ENCODE measurements around the gene DCAF7. TPM values are rescaled to one million over a fixed set of nuclear protein-coding genes. Genes with fewer than 3 reads are reported as not detected.

DCAF7 gene
- total RNA-seq, 1 donor from 2014 or later = 93.8 TPM

DNA sequence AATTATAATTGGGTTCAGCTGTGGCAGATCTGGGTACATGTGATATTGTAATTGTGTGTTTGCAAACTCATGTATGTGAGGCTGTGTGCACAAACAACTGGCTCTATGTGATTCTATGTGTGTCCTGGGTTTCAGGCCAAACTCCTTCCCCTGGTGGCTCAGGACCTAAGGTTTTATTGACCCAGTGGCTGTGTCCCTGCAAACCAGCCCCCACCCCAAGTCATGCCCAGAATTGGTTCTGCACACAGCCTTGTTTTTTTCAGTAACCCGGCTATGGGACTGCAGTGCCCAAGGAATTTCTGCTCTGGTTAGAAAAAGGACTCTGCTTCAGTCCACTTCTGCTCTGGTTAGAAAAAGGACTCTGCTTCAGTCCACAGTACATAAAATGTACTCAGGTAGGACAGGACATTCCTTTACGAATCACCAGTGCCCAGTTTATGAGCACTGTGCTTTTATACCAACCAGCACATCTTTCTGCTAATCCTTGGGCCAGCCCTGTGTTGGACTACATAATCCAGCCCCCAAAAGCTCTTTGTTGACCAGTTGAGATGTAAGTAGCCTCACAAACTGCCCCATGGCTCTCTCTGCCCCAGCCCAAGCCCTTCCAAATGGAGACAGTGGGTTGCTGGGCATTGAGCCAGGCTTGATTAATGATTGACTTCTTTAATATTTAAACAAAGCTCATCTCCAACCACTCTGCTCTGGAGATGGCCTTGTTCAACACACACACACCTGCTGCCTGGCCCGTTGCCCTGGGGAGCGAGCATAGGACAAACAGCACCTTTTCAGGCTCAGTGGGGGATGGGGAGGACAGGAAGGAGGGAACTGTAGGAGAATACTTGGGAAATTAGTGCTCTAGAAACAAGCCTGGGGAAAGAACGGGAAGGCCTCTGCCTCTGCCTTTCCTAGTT is 30.1 kb upstream of the DCAF7 start:
- intact Hi-C loops (cut with DNase I) = no loop called here
- TF ChIP-seq, protein P1, sequence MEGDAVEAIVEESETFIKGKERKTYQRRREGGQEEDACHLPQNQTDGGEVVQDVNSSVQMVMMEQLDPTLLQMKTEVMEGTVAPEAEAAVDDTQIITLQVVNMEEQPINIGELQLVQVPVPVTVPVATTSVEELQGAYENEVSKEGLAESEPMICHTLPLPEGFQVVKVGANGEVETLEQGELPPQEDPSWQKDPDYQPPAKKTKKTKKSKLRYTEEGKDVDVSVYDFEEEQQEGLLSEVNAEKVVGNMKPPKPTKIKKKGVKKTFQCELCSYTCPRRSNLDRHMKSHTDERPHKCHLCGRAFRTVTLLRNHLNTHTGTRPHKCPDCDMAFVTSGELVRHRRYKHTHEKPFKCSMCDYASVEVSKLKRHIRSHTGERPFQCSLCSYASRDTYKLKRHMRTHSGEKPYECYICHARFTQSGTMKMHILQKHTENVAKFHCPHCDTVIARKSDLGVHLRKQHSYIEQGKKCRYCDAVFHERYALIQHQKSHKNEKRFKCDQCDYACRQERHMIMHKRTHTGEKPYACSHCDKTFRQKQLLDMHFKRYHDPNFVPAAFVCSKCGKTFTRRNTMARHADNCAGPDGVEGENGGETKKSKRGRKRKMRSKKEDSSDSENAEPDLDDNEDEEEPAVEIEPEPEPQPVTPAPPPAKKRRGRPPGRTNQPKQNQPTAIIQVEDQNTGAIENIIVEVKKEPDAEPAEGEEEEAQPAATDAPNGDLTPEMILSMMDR (IDR thresholded peaks at IDR 0.05) = no peak
- ATAC-seq (no peak), DNase-seq (no peak)
- H3K9me3 ChIP-seq = no peaks in the 10 kb centered on the region
- no peak overlapping the region for H3K4me3 ChIP-seq
- no peak overlapping the region for H3K27ac ChIP-seq
- no peaks in the 10 kb centered on the region for H3K4me1 ChIP-seq
- no peaks in the 10 kb centered on the region for H3K36me3 ChIP-seq
- H3K27me3 ChIP-seq (ENCODE audit: low read depth) = peaks cover 16% of the 10 kb centered on the region

DNA sequence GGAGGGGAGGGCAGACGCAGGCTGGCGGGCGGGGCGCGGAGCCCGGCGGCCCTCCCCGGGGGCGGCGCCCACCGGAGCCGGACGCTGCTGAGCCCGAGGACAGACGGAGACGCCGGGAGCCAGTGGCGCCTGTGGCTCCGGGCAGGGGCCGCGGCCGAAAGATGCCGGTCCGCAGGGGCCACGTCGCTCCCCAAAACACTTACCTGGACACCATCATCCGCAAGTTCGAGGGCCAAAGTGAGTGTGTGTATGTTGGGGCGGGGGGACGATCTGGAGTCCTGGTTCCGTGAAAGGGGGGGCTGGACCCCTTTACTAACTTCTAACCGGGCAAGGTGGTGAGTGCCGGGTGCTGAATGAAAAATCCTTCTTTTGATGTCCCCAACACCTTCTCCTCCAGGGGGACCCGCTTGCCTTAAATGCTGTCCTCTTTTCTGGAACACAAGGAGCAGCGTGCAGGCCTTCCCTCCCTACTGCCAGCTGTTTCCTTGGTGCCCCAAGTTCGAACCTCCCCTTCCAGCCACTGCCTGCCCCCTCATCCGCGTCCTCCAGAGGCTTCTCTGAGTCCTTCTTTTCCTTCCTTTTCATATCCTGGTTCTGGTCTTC is 26.9 kb upstream of the DCAF7 start, which contains the start of gene KCNH6:
TSS of gene KCNH6 (plus strand) at position 106 of the 603 bp plus-strand sequence. CDS start at position 162, 56 bp downstream.
- Histone ChIP-seq H3K36me3 (no peaks in the 10 kb centered on the region), H3K27ac (no peak within 1 kb of the TSS), H3K4me1 (no peaks in the 10 kb centered on the region), H3K27me3 (ENCODE audit: low read depth) (peaks cover 15% of the 10 kb centered on the region), H3K9me3 (no peaks in the 10 kb centered on the region), H3K4me3 (peak within 1 kb of the TSS; percentile 21)
- TF ChIP-seq, protein P1 (IDR thresholded peaks at IDR 0.05) = no peak
- intact Hi-C loops (cut with DNase I) = no loop called here
- DNase-seq (no peak), ATAC-seq (no peak)

DNA sequence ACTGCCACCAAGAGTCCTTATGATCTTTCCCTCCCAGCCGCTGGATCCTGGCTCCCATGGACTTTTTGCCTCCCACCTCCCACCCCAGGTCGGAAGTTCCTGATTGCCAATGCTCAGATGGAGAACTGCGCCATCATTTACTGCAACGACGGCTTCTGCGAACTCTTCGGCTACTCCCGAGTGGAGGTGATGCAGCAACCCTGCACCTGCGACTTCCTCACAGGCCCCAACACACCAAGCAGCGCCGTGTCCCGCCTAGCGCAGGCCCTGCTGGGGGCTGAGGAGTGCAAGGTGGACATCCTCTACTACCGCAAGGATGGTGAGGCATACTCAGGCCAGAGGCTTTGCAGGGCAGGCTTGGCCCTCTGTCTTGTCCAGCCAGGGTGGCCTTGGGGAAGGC is 26.2 kb upstream of the DCAF7 start:
- peaks cover 15% of the 10 kb centered on the region for H3K27me3 ChIP-seq (ENCODE audit: low read depth)

DNA sequence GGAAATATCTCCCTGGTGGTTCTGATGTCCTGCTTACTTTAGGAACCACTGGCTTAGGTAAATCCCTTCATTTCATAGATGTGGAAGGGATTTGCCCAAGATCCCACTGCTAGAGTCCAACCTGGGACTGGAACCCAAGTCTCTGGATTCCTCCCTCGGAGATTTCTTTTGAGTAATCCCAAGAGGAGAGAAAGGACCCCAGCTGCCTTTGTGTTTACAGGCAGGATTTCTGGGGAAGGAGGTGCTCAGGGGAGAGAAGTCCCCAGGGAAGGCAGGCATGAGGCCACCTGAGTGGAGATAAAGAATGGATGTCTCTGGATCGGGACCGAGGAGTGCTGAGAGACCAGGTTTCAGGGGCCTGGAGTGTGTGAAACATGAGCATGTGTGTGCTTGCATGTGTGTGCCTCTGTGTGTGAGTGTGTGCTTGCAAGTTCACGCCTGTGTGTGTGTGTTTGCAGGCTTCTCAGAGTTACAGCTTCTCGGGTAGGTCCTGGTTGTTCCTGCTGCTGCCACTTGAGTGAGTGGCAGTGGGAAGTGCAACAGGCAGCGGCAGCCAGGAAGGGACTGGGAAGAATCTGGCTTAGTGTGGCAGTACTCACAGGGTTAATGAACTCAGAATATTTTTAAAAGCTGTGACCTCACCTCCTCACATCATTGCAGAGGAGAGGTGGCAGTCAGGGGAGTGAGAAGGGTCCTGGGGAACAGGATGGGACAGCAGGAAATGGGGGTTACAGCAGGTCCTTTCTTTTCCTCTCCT is 24.9 kb upstream of the DCAF7 start:
- no peak overlapping the region for H3K27ac ChIP-seq
- DNase-seq (no peak), ATAC-seq (no peak)
- TF ChIP-seq, protein P1 (IDR thresholded peaks at IDR 0.05) = no peak
- peaks cover 15% of the 10 kb centered on the region for H3K27me3 ChIP-seq (ENCODE audit: low read depth)
- no peaks in the 10 kb centered on the region for H3K9me3 ChIP-seq
- intact Hi-C loops (cut with DNase I) = no loop called here
- H3K4me1 ChIP-seq = no peaks in the 10 kb centered on the region
- no peaks in the 10 kb centered on the region for H3K36me3 ChIP-seq
- H3K4me3 ChIP-seq = no peak overlapping the region

More for the DNA sequence above, 26.2 kb upstream of the DCAF7 start:
- DNase-seq (no peak), ATAC-seq (no peak)
- Histone ChIP-seq H3K9me3 (no peaks in the 10 kb centered on the region), H3K36me3 (no peaks in the 10 kb centered on the region), H3K4me1 (no peaks in the 10 kb centered on the region), H3K4me3 (no peak overlapping the region), H3K27ac (no peak overlapping the region)
- intact Hi-C loops (cut with DNase I) = no loop called here
- TF ChIP-seq, protein P1 (IDR thresholded peaks at IDR 0.05) = no peak

DNA sequence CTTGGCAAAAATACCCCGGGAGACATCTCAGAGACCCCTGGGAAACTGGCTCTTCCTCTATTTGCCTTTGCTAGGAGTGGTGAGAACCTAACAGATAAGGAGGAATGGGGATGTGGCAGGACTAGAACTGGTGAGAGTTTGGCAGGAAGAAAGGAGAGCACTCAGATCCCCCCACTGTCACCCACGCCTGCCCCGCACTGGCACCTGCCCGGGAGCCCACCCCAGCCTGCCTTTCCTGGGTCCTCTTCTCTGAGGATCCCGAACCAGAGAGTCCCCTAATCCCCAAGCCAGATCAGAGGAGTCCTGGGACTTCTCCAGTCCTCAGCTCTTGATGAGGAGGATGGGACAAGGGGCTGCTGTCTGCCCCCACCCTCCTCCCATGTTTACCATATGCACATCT is 23.4 kb upstream of the DCAF7 start:
- Histone ChIP-seq H3K27me3 (ENCODE audit: low read depth) (peaks cover 15% of the 10 kb centered on the region), H3K36me3 (no peaks in the 10 kb centered on the region), H3K4me1 (no peaks in the 10 kb centered on the region), H3K4me3 (no peak overlapping the region), H3K9me3 (no peaks in the 10 kb centered on the region), H3K27ac (no peak overlapping the region)
- DNase-seq = no peak
- TF ChIP-seq, protein P1 (IDR thresholded peaks at IDR 0.05) = no peak
- ATAC-seq = no peak
- intact Hi-C loops (cut with DNase I) = no loop called here
